Endothelial cell of umbilical vein (primary cell): ENCODE measurements around the gene CDKN2B-AS1.

Experiments used
- CTCF ChIP-seq, 2 donors: IDR thresholded peaks; 1 replicate in 1 of 2; 2 replicates in 1 of 2; pipeline ENCODE4 v1.5.1; 2011; ENCODE audit warnings: low read length in 2 of 2, mild to moderate bottlenecking in 2 of 2, moderate library complexity in 2 of 2, control low read depth in 1 of 2, inconsistent platforms in 1 of 2, low read depth in 1 of 2; ENCODE audit not compliant: insufficient read depth in 1 of 2; ENCODE audit errors: extremely low read depth in 1 of 2
- MAX ChIP-seq: IDR thresholded peaks from 2 replicates; pipeline ENCODE4 v1.6.1; 2011; ENCODE audit not compliant: insufficient read depth, insufficient read length
- MYC ChIP-seq: IDR thresholded peaks from one replicate; pipeline ENCODE4 v1.6.1; 2011; ENCODE audit warnings: mild to moderate bottlenecking, low read depth, low read length
- POLR2A ChIP-seq: IDR thresholded peaks from 2 replicates; pipeline ENCODE4 v1.6.1; 2012; ENCODE audit warnings: low read depth, mild to moderate bottlenecking, control low read depth, low read length
- POLR2AphosphoS5 ChIP-seq: IDR thresholded peaks from 2 replicates; pipeline ENCODE4 v1.6.1; 2012; ENCODE audit warnings: low read depth, mild to moderate bottlenecking, control low read depth, low read length, moderate library complexity; ENCODE audit not compliant: insufficient read depth

- TF ChIP-seq CTCF (IDR thresholded peaks at IDR 0.05; ENCODE audit: extremely low read depth in 1 of 2, insufficient read depth in 1 of 2, low read depth in 1 of 2, low read length in 2 of 2) (no peak), POLR2A (no peak), MYC (no peak), POLR2AphosphoS5 (no peak), MAX (no peak)
Observed at GRCh38 chr9:22107202-22108045, 112.8 kb downstream of the CDKN2B-AS1 start.
